ENCODE results near the gene RBKS.

GRCh38 chr2:27902098-27902497 is 11.9 kb upstream of the RBKS start:
- TF ChIP-seq ZNF549 (tag by site-specific recombination; IDR thresholded peaks at IDR 0.05) (no peak), ZNF561 (tag by site-specific recombination; IDR thresholded peaks at IDR 0.05; ENCODE audit: borderline replicate concordance) (no peak), YY1 (tag by site-specific recombination; IDR thresholded peaks at IDR 0.05) (no peak), ZNF518A (tag by site-specific recombination; conservative IDR thresholded peaks at IDR 0.05; ENCODE audit: low read depth) (no peak), KLF7 (tag by site-specific recombination; IDR thresholded peaks at IDR 0.05; ENCODE audit: borderline replicate concordance) (no peak), ZNF792 (tag by site-specific recombination; IDR thresholded peaks at IDR 0.05) (no peak), REST (tag by site-specific recombination; IDR thresholded peaks at IDR 0.05) (no peak), ZNF350 (tag by site-specific recombination; IDR thresholded peaks at IDR 0.05) (no peak), ZFP37 (tag by site-specific recombination; IDR thresholded peaks at IDR 0.05) (no peak), ZNF274 (IDR thresholded peaks at IDR 0.05; ENCODE audit: low read length) (no peak), ZNF274 (tag by site-specific recombination; IDR thresholded peaks at IDR 0.05; ENCODE audit: borderline replicate concordance) (no peak)
- TF ChIP-seq, protein P1, sequence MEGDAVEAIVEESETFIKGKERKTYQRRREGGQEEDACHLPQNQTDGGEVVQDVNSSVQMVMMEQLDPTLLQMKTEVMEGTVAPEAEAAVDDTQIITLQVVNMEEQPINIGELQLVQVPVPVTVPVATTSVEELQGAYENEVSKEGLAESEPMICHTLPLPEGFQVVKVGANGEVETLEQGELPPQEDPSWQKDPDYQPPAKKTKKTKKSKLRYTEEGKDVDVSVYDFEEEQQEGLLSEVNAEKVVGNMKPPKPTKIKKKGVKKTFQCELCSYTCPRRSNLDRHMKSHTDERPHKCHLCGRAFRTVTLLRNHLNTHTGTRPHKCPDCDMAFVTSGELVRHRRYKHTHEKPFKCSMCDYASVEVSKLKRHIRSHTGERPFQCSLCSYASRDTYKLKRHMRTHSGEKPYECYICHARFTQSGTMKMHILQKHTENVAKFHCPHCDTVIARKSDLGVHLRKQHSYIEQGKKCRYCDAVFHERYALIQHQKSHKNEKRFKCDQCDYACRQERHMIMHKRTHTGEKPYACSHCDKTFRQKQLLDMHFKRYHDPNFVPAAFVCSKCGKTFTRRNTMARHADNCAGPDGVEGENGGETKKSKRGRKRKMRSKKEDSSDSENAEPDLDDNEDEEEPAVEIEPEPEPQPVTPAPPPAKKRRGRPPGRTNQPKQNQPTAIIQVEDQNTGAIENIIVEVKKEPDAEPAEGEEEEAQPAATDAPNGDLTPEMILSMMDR (tag by site-specific recombination; IDR thresholded peaks at IDR 0.05): no peak

Measured in HEK293 (cell line).